Endothelial cell (in vitro differentiated cells): Measurements from ENCODE around the gene B3GALT4. TPM values are rescaled to one million over a fixed set of nuclear protein-coding genes. Genes with fewer than 3 reads are reported as not detected.
"Not testable (repeated sequence)": the region's sequence is repeated elsewhere in the genome, so short reads cannot be mapped to it uniquely, and the experiment has no call there.

Experiments used
- DNase-seq: peaks from one replicate; pipeline ENCODE4 v3.0.0; 2021; ENCODE audit warnings: low spot score
- H3K27ac Mint-ChIP-seq: one replicate; pipeline ENCODE4 v1.8.0; 2021; ENCODE audit warnings: mixed read lengths, inconsistent platforms; ENCODE audit not compliant: unreplicated experiment
- H3K27me3 Mint-ChIP-seq: one replicate; pipeline ENCODE4 v1.8.0; 2021; ENCODE audit warnings: mild to moderate bottlenecking, moderate library complexity, mixed read lengths, inconsistent platforms; ENCODE audit not compliant: unreplicated experiment
- H3K36me3 Mint-ChIP-seq: one replicate; pipeline ENCODE4 v1.8.0; 2021; ENCODE audit warnings: mild to moderate bottlenecking, low read depth, mixed read lengths, inconsistent platforms; ENCODE audit not compliant: unreplicated experiment
- H3K4me1 Mint-ChIP-seq: one replicate; pipeline ENCODE4 v1.8.0; 2021; ENCODE audit warnings: mild to moderate bottlenecking, mixed read lengths, inconsistent platforms; ENCODE audit not compliant: unreplicated experiment
- H3K4me3 Mint-ChIP-seq: one replicate; pipeline ENCODE4 v1.8.0; 2021; ENCODE audit warnings: mild to moderate bottlenecking, mixed read lengths, inconsistent platforms; ENCODE audit not compliant: unreplicated experiment
- H3K9me3 Mint-ChIP-seq: one replicate; pipeline ENCODE4 v1.8.0; 2021; ENCODE audit warnings: mixed read lengths, inconsistent platforms; ENCODE audit not compliant: unreplicated experiment
- total RNA-seq: library from RNA; stranded (reverse); fragmentation: NEBNext Ultra II Directional; extraction: Animal tissue kit (Norgen Biotek cat#: 25700); gene quantifications from one replicate; pipeline ENCODE4 v1.2.1, GENCODE V29; 2021; ENCODE audit not compliant: unreplicated experiment
- TF ChIP-seq, protein P1 (sequence below): fragments of 200-600 bp; sonication (generic); IDR thresholded peaks from one replicate; pipeline ENCODE4 v1.5.0; 2021; ENCODE audit warnings: antibody characterized with exemption; ENCODE audit not compliant: unreplicated experiment

B3GALT4 gene
- total RNA-seq, 1 donor from 2014 or later: 3.8 TPM

GRCh38 chr6:33271468-33272274 is 5.3 kb upstream of the B3GALT4 start, which contains the start of the genes RPS18 and VPS52:
Gene RPS18, plus strand, starts transcription at chr6:33272075. Its CDS starts 45 bp downstream, at chr6:33272120.
Gene VPS52, minus strand, starts transcription at chr6:33271876. Its CDS starts 201 bp downstream, at chr6:33271675.
- Mint-ChIP-seq H3K4me1 (peaks cover 54% of the 10 kb centered on the region), H3K27me3 (peaks cover 14% of the 10 kb centered on the region), H3K9me3 (no peaks in the 10 kb centered on the region), H3K27ac (peak within 1 kb of the TSS; percentile 100), H3K4me3 (peak within 1 kb of the TSS; percentile 99), H3K36me3 (peaks cover 48% of the 10 kb centered on the region)
- TF ChIP-seq, protein P1, sequence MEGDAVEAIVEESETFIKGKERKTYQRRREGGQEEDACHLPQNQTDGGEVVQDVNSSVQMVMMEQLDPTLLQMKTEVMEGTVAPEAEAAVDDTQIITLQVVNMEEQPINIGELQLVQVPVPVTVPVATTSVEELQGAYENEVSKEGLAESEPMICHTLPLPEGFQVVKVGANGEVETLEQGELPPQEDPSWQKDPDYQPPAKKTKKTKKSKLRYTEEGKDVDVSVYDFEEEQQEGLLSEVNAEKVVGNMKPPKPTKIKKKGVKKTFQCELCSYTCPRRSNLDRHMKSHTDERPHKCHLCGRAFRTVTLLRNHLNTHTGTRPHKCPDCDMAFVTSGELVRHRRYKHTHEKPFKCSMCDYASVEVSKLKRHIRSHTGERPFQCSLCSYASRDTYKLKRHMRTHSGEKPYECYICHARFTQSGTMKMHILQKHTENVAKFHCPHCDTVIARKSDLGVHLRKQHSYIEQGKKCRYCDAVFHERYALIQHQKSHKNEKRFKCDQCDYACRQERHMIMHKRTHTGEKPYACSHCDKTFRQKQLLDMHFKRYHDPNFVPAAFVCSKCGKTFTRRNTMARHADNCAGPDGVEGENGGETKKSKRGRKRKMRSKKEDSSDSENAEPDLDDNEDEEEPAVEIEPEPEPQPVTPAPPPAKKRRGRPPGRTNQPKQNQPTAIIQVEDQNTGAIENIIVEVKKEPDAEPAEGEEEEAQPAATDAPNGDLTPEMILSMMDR: no peak
- DNase-seq: peak; percentile 81

GRCh38 chr6:33272275-33273128 is 4.4 kb upstream of the B3GALT4 start:
- Mint-ChIP-seq H3K27me3 (peaks cover 16% of the 10 kb centered on the region), H3K36me3 (peaks cover 40% of the 10 kb centered on the region), H3K4me1 (peaks cover 56% of the 10 kb centered on the region), H3K27ac (peak overlapping the region; percentile 100), H3K9me3 (no peaks in the 10 kb centered on the region), H3K4me3 (peak overlapping the region; percentile 99)
- no peak for DNase-seq
- TF ChIP-seq, protein P1: no peak

GRCh38 chr6:33273129-33273923 is 3.6 kb upstream of the B3GALT4 start:
- DNase-seq: no peak
- Mint-ChIP-seq H3K27me3 (peaks cover 18% of the 10 kb centered on the region), H3K4me1 (peaks cover 56% of the 10 kb centered on the region), H3K9me3 (no peaks in the 10 kb centered on the region), H3K4me3 (peak overlapping the region; percentile 99), H3K27ac (no peak overlapping the region), H3K36me3 (peaks cover 34% of the 10 kb centered on the region)
- TF ChIP-seq, protein P1: no peak

DNA sequence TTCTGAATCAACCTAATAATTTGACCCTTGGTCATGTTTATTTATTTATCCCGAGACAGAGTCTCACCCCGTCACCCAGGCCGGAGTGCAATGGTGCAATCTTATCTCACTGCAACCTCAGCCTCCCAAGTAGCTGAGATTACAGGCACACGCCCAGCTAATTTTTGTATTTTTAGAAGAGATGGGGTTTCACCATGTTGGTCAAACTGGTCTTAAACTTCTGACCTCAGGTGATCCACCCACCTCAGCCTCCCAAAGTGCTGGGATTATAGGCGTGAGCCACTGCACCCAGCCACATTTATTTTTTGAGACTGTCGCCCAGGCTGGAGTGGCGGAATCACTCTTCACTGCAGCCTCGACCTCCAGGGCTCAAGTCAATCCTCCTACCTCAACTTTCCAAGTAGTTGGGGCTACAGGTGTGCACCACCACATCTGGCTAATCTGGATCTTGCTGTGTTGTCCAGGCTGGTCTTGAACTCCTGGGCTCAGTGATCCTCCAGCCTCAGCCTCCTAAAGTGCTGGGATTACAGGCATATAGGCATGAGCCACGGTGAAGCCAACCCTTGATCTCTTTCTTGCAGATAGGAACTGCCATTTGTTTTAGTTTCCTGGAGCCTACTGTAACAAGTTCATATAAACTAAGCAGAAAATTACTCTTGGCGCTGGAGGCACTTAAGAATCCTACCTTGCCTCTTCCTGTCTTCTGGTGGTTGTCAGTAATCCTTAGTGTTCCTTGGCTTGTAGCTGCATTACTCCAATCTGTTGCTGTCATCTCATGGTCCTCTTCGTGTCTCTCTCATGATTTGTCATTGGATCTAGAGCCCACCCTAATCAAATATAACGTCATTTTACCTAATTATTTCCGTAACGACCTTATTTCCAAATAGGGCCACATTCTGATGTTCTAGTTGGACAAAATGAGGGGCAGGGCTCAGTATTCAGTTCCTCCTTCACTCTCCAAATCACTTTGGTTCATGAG is 2.7 kb upstream of the B3GALT4 start:
- H3K9me3 Mint-ChIP-seq: no peaks in the 10 kb centered on the region
- peaks cover 56% of the 10 kb centered on the region for H3K4me1 Mint-ChIP-seq
- H3K36me3 Mint-ChIP-seq: peaks cover 28% of the 10 kb centered on the region
- TF ChIP-seq, protein P1: no peak
- H3K27ac Mint-ChIP-seq: no peak overlapping the region
- H3K4me3 Mint-ChIP-seq: peak overlapping the region; percentile 42
- DNase-seq: no peak
- H3K27me3 Mint-ChIP-seq: peaks cover 18% of the 10 kb centered on the region

GRCh38 chr6:33275795-33276580 is 935 bp upstream of the B3GALT4 start:
- Mint-ChIP-seq H3K4me3 (peak overlapping the region; percentile 87), H3K36me3 (peaks cover 28% of the 10 kb centered on the region), H3K27me3 (peaks cover 13% of the 10 kb centered on the region), H3K27ac (peak overlapping the region; percentile 67), H3K4me1 (peaks cover 46% of the 10 kb centered on the region)
- not testable (repeated sequence) for H3K9me3 Mint-ChIP-seq, DNase-seq
